ENCODE results near the gene BCDIN3D.

Gene BCDIN3D

DNA sequence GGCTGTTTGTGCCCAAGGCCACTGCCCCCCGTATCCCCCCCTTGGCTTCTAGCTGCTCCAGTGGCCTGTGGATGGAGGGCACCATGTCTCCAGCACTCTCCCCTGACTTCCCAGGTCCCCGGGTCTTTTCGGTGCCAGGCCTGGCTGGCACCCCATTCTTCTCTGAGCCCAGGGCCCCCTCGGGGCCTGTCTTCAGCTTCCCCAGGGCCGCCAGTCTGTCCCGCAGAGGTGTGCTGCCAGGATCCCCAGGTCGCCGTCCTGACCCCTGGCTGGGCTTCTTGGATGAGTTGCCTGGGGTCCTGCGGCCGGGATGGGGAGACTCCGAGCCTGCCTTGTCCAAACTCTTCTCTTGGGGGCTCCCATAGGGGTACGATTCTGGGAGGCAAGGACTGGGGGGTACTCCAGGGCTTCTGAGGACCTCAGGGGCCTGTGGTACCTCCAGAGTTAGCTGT, 47.2 kb downstream of the BCDIN3D start:
- DNase-seq, result no peak

DNA sequence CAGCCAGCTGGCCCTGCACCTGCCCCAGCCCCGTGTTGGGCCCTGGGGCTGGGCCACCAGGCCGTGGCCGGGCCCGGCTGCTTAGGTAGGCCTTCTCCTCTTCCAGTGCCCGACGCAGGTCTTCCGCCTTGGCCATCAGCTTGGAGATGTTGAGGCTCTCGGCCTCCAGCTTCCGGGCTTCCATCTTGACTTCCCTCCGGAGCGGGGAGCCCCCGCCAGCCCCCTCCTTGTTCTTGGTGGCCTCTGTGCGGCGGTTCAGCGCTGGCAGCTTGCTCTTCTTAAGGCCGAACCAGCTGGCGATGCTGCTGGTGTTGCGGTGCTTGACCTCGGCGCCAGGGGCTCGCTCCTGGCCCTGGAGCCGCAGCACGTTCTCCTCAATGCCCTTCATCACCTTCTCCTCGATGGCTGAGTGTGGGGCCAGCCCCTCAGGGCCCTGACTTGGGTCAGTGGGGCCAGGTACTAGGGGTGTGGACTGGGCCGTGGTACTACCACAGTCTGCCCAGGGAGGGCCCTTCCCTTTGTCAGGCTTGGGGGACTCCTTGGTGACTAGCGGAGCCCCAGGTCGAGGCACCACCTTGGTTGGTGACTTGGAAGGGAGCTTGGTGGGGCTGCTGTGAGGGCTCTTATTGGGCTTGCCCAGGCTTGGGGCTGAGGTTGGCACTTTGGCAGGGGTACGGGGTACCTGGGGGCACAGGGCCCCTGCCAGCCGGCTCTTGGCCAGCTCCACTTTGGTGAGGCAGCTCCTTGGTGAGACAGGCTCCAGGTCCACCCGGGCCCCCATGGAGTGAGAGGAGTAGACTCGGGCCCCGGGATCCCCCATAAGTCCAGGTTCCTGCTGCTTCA, 47.9 kb downstream of the BCDIN3D start:
- DNase-seq, result no peak

GRCh38 chr12:49794021-49794420, 48.9 kb downstream of the BCDIN3D start:
- DNase-seq, result no peak

DNA sequence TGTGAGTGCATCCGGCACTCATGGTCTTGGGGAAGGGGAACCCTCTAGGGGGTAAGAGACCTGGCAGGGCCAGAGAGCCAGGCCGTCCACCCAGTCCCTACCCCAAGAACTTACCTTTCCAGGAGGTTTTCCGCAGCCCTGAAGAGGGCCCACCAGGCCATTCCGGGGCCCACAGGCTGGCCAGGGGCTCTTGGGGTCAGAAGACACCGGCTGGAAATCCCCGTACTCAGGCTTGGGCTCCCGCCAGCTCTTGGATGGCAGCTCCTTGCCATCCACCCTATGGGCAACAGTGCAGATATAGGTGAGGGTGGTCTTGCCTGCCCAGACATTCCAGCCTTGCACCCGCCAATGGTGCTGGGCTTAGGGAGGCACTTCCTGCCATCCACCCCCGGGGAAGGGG, 49.3 kb downstream of the BCDIN3D start:
- DNase-seq, result no peak

- DNase-seq, result no peak
Observed at GRCh38 chr12:49792976-49793580, 49.8 kb downstream of the BCDIN3D start.

DNA sequence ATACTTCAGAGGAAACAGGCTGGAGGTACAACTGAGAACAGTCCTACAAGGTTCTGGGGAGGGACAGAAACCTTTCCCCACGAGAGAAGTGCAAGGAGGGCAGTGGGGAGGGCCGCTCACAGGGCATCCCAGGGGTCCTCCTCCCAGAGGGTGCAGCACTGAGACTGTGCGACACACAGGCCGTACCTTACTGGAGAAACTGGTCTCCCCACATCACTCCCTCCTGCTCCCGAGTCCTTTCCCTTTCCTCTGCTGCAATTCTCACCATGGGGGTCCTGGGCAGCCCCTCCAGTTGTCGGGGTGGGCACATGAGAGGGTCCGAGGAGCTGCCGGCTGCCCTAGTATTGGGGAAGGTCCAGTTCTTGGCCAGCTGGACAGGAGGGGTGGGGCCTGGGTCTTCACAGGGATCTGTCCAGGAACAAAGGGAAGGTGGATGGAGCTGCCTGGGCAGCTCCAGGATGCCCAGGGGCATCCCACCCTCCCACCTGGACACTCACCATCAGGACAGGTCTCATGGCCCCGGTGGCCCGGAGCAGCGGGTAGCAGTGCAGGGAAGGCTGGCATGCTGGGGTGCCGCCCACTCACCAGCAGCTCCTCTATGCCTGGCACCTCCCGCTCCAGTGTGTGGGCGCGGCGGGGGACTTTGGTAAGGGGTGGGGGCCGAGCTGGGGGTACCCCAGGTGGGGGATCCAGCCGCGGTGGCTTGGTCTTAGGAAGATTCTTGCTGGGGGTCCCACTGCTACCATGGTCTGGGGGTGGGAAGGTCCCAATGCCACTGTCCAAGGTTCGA, 50.5 kb downstream of the BCDIN3D start:
- no peak for DNase-seq

GRCh38 chr12:49791700-49792099, 51.2 kb downstream of the BCDIN3D start:
- DNase-seq, result no peak

DNA sequence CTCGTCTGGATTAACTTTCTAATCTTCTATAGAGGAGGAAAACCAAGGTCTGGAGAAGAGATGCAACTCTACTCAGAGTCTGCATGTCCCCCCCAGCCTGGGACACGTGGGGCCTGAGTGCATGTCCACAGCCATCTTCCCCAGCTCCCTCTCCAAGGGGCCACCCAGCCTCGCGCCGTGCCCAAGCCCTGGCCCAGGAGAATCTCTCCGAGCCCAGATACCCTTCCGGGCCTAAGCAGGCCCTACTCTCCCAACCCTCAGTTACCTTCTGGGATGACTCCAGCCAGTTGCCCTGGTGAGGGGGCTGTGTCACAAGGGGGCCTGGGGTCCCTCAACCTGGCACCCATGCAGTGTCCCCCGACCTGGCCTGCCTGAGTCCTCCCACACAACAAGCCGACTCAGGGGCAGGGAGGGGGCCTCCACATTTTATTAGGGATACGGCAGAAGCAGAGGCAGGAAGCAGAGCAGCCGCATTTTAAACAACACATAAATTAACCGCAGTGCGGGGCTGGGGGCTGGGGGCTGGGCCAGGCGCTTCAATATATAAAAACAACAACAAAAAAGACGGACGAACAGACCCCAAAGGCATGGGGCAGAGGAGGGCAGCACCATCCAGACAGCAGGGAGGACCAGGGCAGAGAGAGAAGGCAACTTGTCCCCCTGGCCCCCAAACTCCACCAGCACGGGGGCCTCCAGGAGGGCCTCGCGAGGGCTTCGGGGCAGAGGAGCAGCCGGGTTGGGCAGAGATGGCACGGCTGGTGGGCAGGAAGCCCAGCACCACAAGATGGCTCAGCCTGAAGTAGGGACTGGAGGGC, 52.0 kb downstream of the BCDIN3D start:
- no peak for DNase-seq

- no peak for DNase-seq
Observed at GRCh38 chr12:49789992-49790391, 52.9 kb downstream of the BCDIN3D start.

DNA sequence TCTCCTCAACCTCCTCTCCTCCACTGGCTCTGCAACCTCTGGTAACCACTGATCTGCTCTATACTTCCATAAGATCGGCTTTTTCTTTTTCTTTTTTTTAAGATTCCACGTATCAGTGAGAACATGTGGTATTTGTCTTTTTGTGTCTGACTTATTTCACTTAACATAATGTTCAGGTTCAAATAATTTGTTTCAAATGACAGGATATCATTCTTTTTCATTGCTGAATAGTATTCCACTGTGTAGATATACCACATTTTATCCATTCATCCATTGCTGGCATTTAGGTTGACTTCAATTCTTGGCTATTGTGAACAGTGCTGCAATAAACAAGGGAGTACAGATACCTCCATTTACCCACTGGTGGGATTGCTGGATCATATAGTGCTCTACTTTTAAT, 55.2 kb downstream of the BCDIN3D start:
- DNase-seq, result no peak
